ENCODE results near the gene TRIM13.
"Not testable (repeated sequence)": the region's sequence is repeated elsewhere in the genome, so short reads cannot be mapped to it uniquely, and the experiment has no call there.

TRIM13 gene

DNA sequence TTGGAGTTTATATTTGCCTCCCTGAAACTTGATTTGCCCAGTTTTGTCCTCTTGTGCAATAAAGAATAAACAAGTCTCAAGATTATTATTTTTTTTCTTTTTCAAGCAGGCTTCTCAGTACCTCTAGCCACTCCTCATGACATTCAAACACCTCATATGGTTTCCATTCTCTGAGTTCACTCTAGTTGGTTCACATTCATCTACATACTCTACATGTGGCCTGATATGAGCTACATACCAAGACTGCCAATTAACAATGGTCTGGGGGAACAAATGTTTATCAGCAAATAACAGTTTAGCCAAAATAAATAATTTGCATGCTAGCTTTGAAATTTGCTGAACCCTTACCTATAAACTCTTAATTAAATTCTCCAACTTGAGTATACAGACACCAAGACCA, 40.9 kb downstream of the TRIM13 start:
- H3K4me3 ChIP-seq (ENCODE audit: low read length), result no peak overlapping the region
- no peaks in the 10 kb centered on the region for H3K4me1 ChIP-seq (ENCODE audit: control insufficient read depth, insufficient read depth, low read length)
- H3K9me3 ChIP-seq (ENCODE audit: control insufficient read depth, low read length), result no peaks in the 10 kb centered on the region
- no peaks in the 10 kb centered on the region for H3K27me3 ChIP-seq (ENCODE audit: control insufficient read depth, insufficient read depth, low read length)
- H3K36me3 ChIP-seq (ENCODE audit: control insufficient read depth, insufficient read depth, low read length), result no peaks in the 10 kb centered on the region
- no peak overlapping the region for H3K9ac ChIP-seq (ENCODE audit: low read length)

DNA sequence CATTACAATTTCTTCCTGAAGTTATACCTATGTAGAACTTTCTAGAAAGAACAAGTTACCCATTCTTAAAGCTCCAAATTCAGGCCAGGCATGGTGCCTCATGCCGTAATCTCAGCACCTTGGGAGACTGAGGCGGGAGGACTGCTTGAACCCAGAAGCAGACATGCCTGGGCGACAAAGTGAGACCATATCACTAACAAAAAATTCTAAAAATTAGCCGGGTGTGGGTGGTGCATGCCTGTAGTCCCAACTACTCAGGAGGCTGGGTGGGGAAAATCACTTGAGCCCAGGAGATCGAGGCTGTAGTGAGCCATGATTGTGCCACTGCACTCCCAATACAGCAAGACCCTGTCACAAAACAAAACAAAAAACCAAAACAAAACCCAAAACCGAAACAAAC, 41.4 kb downstream of the TRIM13 start:
- Histone ChIP-seq H3K9ac (ENCODE audit: low read length) (no peak overlapping the region), H3K36me3 (ENCODE audit: control insufficient read depth, insufficient read depth, low read length) (no peaks in the 10 kb centered on the region), H3K4me3 (ENCODE audit: low read length) (no peak overlapping the region), H3K27me3 (ENCODE audit: control insufficient read depth, insufficient read depth, low read length) (no peaks in the 10 kb centered on the region), H3K4me1 (ENCODE audit: control insufficient read depth, insufficient read depth, low read length) (no peaks in the 10 kb centered on the region), H3K9me3 (ENCODE audit: control insufficient read depth, low read length) (no peaks in the 10 kb centered on the region)

DNA sequence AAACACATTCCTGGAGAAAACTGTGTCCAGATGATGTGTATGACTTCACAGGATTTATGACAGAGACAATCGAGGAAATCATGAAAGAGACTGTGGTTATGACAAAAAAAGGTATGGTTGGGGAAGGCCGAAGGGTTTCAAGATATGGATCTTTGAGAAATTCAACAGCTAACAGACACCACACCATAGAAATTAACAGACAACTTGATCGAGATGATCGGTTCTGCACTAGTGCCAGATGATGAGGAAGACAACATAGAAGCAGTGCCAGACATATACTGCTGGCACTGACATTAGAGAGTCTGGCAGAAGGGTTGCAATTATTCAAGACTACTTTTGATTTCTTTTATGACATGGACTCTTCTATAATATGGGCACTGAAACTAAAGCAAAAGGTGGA, 55.6 kb downstream of the TRIM13 start:
- Histone ChIP-seq H3K27me3 (ENCODE audit: control insufficient read depth, insufficient read depth, low read length) (no peaks in the 10 kb centered on the region), H3K4me1 (ENCODE audit: control insufficient read depth, insufficient read depth, low read length) (no peaks in the 10 kb centered on the region), H3K4me3 (ENCODE audit: low read length) (no peak overlapping the region), H3K36me3 (ENCODE audit: control insufficient read depth, insufficient read depth, low read length) (no peaks in the 10 kb centered on the region), H3K9me3 (ENCODE audit: control insufficient read depth, low read length) (no peaks in the 10 kb centered on the region), H3K9ac (ENCODE audit: low read length) (no peak overlapping the region)

DNA sequence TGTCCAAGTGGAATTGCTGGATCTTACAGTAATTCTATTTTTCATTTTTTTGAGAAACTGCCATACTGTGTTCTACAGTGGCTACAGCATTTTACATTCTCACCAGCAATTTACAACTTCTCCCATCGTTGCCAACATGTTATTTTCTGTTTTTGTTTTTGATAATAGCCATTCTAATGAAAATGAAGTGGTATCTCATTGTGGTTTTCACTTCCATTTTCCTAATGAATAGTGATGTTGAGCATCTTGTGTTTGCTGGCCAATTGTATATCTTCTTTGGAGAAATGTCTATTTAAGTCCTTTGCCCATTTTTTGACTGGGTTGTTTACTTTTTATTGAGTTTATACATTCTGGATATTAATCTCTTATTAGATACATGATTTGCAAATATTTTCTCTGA, 57.0 kb downstream of the TRIM13 start:
- no peaks in the 10 kb centered on the region for H3K4me1 ChIP-seq (ENCODE audit: control insufficient read depth, insufficient read depth, low read length)
- H3K4me3 ChIP-seq (ENCODE audit: low read length), result no peak overlapping the region
- no peak overlapping the region for H3K9ac ChIP-seq (ENCODE audit: low read length)
- no peaks in the 10 kb centered on the region for H3K9me3 ChIP-seq (ENCODE audit: control insufficient read depth, low read length)
- no peaks in the 10 kb centered on the region for H3K36me3 ChIP-seq (ENCODE audit: control insufficient read depth, insufficient read depth, low read length)
- H3K27me3 ChIP-seq (ENCODE audit: control insufficient read depth, insufficient read depth, low read length), result no peaks in the 10 kb centered on the region

DNA sequence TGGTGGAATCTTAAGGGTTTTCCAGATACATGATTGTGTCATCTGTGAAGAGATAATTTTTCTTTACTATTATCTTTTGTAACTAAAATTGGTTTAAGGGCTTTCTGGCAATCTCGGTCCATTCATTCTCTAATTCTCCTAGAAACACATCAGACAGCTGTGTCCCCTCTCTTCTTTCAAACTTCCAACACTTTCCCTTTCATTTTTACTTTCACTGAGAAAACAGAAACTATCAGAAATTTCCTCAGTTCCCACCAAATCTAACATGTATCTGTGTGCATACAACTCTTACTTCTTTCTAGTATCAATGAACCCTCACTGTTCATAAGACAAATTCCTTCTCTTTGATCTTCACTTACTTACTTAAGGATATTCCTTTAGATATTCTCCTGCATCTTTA, 58.6 kb downstream of the TRIM13 start:
- Histone ChIP-seq H3K27me3 (ENCODE audit: control insufficient read depth, insufficient read depth, low read length) (no peaks in the 10 kb centered on the region), H3K9me3 (ENCODE audit: control insufficient read depth, low read length) (no peaks in the 10 kb centered on the region), H3K9ac (ENCODE audit: low read length) (no peak overlapping the region), H3K36me3 (ENCODE audit: control insufficient read depth, insufficient read depth, low read length) (no peaks in the 10 kb centered on the region), H3K4me3 (ENCODE audit: low read length) (no peak overlapping the region), H3K4me1 (ENCODE audit: control insufficient read depth, insufficient read depth, low read length) (no peaks in the 10 kb centered on the region)

DNA sequence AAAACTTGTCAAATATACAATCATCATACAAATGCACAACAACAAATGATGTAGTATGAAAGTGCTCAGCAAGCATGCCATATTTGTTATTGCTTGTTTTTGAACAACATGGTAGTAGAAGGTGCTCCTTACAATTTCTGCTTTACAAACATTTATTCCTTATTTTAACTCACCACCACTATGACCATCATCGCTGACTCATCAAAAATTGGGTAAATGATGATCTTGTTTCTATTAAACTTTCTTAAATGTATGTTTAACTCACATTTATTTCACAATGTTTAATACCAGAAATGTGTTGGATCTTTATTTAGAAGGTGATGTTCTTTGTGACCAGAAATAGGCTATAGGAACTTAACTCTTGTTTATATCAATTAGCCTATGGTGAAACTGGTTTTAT, 63.9 kb downstream of the TRIM13 start:
- Histone ChIP-seq H3K9me3 (ENCODE audit: control insufficient read depth, low read length) (no peaks in the 10 kb centered on the region), H3K4me3 (ENCODE audit: low read length) (no peak overlapping the region), H3K27me3 (ENCODE audit: control insufficient read depth, insufficient read depth, low read length) (no peaks in the 10 kb centered on the region), H3K9ac (ENCODE audit: low read length) (no peak overlapping the region), H3K4me1 (ENCODE audit: control insufficient read depth, insufficient read depth, low read length) (no peaks in the 10 kb centered on the region), H3K36me3 (ENCODE audit: control insufficient read depth, insufficient read depth, low read length) (no peaks in the 10 kb centered on the region)

DNA sequence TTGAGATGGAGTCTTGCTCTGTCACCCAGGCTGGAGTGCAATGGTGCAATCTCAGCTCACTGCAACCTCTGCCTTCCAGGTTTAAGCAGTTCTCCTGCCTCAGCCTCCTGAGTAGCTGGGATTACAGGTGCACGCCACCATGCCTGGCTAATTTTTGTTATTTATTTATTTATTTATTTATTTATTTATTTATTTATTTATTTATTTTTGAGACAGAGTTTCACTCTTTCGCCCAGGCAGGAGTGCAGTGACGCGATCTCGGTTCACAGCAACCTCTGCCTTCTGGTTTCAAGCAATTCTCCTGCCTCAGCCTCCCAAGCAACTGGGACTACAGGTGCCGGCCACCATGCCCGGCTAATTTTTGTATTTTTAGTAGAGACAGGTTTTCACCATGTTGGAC, 65.5 kb downstream of the TRIM13 start:
- not testable (repeated sequence) for H3K27me3 ChIP-seq (ENCODE audit: control insufficient read depth, insufficient read depth, low read length); H3K36me3 ChIP-seq (ENCODE audit: control insufficient read depth, insufficient read depth, low read length); H3K4me3 ChIP-seq (ENCODE audit: low read length)

DNA sequence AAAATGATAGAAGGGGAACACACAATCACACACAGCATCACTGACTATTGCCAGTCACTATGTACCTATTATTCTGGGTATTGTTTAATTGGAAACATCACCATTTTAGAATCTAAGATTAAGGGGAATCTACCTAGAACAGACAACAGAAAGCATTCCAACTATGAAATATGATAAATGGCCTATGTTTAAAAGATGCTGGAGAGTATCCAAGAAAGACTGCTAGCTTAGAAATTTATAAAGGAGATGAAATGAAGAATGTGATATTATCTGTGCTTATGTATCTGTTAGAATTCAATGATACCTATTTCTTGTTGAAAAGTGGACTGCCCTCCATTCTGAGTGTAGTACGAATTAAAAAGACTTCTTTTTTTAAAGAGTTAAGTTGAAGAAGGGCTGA, 68.9 kb downstream of the TRIM13 start:
- H3K4me3 ChIP-seq (ENCODE audit: low read length), result no peak overlapping the region
- no peaks in the 10 kb centered on the region for H3K36me3 ChIP-seq (ENCODE audit: control insufficient read depth, insufficient read depth, low read length)
- H3K4me1 ChIP-seq (ENCODE audit: control insufficient read depth, insufficient read depth, low read length), result peaks cover 8% of the 10 kb centered on the region
- H3K27me3 ChIP-seq (ENCODE audit: control insufficient read depth, insufficient read depth, low read length), result no peaks in the 10 kb centered on the region
- H3K9ac ChIP-seq (ENCODE audit: low read length), result no peak overlapping the region
- H3K9me3 ChIP-seq (ENCODE audit: control insufficient read depth, low read length), result no peaks in the 10 kb centered on the region

More for the DNA sequence above, 65.5 kb downstream of the TRIM13 start:
- H3K9ac ChIP-seq (ENCODE audit: low read length); H3K9me3 ChIP-seq (ENCODE audit: control insufficient read depth, low read length); H3K4me1 ChIP-seq (ENCODE audit: control insufficient read depth, insufficient read depth, low read length): not testable (repeated sequence)

Measured in mucosa of stomach (tissue), 1 donor.